Body of pancreas (tissue), 4 donors: ENCODE data around the gene EFNA5.

Experiments used
- POLR2A ChIP-seq, 3 donors: fragments of 450-650 bp; IDR thresholded peaks; one replicate each; pipeline ENCODE4 v1.6.1; 2016; ENCODE audit warnings: antibody characterized with exemption in 3 of 3, mild to moderate bottlenecking in 2 of 3
- TF ChIP-seq, protein P1 (sequence below), 7 experiments: fragments of 450-650 bp in 4 of 7; fragments of 200-600 bp in 3 of 7; sonication (generic) in 3 of 7; IDR thresholded peaks; one replicate each; pipeline ENCODE4 v1.5.1; 2016 to 2019; ENCODE audit warnings: antibody characterized with exemption in 7 of 7

DNA sequence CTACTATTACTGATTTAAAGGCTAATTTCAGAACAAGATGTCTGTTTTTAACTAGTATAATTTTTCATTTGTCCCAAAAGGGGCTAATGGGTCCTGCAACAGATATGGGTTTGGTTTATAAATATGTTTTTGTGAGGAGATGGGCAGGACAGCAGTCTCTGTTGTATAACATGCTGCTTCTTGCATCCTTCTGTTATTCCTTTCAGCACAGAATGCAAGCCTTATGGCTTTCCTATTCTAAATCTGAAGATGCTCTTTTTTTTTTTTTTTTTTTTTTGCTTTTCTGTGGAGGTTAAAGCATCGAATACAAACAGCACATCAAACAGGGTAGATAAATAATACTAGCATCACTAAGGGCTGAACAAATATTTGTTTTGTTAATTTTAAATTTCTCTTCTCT is 235.7 kb downstream of the EFNA5 start:
- TF ChIP-seq POLR2A (IDR thresholded peaks at IDR 0.05) = no peak
- TF ChIP-seq, protein P1, sequence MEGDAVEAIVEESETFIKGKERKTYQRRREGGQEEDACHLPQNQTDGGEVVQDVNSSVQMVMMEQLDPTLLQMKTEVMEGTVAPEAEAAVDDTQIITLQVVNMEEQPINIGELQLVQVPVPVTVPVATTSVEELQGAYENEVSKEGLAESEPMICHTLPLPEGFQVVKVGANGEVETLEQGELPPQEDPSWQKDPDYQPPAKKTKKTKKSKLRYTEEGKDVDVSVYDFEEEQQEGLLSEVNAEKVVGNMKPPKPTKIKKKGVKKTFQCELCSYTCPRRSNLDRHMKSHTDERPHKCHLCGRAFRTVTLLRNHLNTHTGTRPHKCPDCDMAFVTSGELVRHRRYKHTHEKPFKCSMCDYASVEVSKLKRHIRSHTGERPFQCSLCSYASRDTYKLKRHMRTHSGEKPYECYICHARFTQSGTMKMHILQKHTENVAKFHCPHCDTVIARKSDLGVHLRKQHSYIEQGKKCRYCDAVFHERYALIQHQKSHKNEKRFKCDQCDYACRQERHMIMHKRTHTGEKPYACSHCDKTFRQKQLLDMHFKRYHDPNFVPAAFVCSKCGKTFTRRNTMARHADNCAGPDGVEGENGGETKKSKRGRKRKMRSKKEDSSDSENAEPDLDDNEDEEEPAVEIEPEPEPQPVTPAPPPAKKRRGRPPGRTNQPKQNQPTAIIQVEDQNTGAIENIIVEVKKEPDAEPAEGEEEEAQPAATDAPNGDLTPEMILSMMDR (IDR thresholded peaks at IDR 0.05) = no peak
